22Rv1 (cell line): ENCODE data around the gene TRIM33.

Experiments
- H3K27ac ChIP-seq: fragments of 450-650 bp; 2 replicates; pipeline ENCODE4 v1.5.1; 2017
- CTCF ChIP-seq: fragments of 450-650 bp; IDR thresholded peaks from 2 replicates; pipeline ENCODE4 v1.5.1; 2017; ENCODE audit warnings: mild to moderate bottlenecking
- ZFX ChIP-seq: fragments of 450-650 bp; IDR thresholded peaks from 2 replicates; pipeline ENCODE4 v1.6.1; 2017; ENCODE audit warnings: antibody characterized with exemption, borderline replicate concordance

The TRIM33 gene

DNA sequence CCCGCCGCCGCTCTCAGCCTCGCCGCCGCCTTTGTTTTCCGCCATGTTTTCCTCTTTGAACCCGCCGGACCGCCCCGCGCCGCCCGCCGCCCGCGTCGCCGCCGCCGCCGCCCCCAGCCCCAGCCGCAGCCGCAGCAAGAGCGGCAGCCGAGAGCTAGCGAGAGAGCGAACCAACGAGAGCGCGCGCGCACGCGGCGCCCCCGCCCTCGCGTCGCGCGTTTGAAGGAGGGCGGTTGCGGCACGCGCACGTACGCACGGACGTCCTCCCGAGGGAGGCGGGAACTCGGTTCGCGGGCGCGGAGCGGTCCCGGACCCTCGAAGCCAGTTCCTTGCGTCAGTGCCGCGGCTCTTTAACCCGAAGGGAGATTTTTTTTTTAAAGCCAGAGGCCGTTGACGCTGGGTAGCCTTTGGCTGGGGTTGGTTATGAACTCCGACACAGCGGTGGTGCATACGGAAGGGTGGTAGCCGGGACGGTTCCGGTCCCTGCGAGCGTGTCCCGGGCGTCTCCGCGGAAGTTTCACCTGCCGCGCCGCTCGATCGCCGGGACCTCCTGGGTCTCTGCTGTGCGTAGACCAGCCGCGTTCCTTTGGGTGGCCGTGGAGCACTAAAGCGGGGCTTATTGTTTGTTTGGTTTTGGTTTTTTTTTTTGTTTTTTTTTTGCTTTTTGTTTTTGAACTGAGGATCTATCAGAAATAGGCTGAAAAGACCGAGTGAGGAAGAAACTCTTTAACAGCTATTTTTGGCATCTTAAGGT, at the start of gene TRIM33:
Gene TRIM33 (minus strand): TSS at position 172 of the 754 bp plus-strand sequence. CDS start 127 bp downstream, at position 45.
- peak within 1 kb of the TSS; percentile 96 for H3K27ac ChIP-seq
- TF ChIP-seq CTCF, result peak; percentile 6; the same call in 1 of the 2 replicates
- TF ChIP-seq ZFX, result no peak

DNA sequence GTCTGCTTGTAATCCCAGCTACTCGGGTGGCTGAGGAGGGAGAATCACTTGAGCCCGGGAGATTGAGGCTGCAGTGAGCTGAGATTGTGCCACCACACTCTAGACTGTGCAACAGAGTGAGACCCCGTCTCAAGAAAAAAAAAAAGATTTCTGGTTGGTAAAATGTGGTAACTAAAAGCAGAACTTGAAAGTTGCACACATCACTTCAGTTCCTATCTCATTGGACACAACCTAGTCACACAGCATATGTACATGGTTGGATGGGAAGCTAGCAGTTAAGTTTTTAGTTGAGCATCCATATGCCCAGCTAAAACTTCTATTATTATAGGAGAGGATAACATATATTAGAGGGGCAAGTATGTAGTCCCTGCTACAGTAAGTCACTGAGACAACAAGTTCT, 48.4 kb upstream of the TRIM33 start:
- no peak overlapping the region for H3K27ac ChIP-seq
- TF ChIP-seq ZFX, result no peak
- TF ChIP-seq CTCF, result no peak

- TF ChIP-seq CTCF, result peak; percentile 61
- TF ChIP-seq ZFX, result no peak
- no peak overlapping the region for H3K27ac ChIP-seq
Observed at GRCh38 chr1:114558544-114558943, 47.5 kb upstream of the TRIM33 start.

DNA sequence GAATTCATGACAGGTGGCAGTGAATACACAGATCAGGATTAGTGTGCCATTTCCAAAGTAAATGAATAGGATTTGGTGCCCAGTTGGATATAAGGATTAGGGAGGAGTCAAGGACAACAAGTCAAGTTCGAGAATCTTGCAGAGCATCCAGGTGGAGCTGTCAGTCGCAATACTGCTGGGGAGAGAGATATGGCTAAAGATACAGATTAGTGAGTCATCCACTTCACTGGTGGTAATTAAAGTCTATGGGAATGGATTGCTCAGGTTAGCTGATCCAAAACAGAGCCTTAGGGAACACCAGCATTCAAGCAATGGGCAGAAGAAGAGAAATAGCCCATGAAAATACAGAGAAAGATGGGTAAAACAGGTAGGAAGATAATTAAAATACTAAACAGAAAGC, 43.6 kb upstream of the TRIM33 start:
- no peak overlapping the region for H3K27ac ChIP-seq
- TF ChIP-seq CTCF, result no peak
- no peak for TF ChIP-seq ZFX

- TF ChIP-seq CTCF (no peak), ZFX (no peak)
Observed at GRCh38 chr1:114552106-114552639, 41.2 kb upstream of the TRIM33 start.

DNA sequence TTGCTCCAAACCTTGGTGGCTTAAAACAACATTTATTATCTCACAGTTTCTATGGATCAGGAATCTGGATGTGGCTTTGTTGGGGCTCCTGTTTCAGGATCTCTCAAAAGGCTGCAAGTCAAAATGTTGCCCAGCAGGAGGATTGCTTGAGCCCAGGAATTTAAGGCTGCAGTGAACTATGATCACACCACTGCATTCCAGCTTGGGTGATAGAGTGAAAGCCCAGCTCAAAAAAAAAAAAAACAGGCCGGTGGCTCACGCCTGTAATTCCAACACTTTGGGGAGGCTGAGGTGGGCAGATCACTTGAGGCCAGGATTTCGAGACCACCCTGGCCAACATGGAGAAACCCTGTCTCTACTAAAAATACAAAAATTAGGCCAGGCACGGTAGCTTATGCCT, 40.4 kb upstream of the TRIM33 start:
- TF ChIP-seq CTCF (no peak), ZFX (no peak)
- H3K27ac ChIP-seq, result no peak overlapping the region

More at GRCh38 chr1:114552106-114552639, 41.2 kb upstream of the TRIM33 start:
- H3K27ac ChIP-seq, result no peak overlapping the region

DNA sequence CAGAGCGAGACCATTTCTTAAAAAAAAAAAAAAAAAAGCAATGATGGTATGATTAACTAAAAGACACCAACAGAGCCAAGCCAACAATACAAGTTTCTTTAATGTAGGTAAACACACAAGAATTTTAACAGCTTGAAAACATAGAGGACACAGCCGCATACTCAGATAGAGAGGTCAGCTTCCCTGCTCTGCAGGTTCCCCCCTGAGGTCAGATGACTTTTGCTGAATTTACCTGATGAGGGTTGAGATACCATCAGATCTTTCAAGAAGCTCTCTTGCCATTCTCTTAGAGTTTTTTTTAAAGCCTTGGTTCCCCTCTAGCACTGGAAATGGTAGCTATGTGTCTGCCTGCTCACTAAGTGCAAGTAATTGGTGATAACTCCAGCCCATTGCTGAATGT, 39.3 kb upstream of the TRIM33 start:
- no peak overlapping the region for H3K27ac ChIP-seq
- no peak for TF ChIP-seq ZFX
- TF ChIP-seq CTCF, result no peak
